ENCODE results near the gene ABR.

- TF ChIP-seq POLR2AphosphoS5 (IDR thresholded peaks at IDR 0.05) (no peak), CTCF (IDR thresholded peaks at IDR 0.05) (no peak), POLR2A (IDR thresholded peaks at IDR 0.05) (no peak), EP300 (IDR thresholded peaks at IDR 0.05) (no peak)
These were observed 200.6 kb downstream of the ABR start for GRCh38 chr17:979212-979538.

Data from suprapubic skin (tissue), 4 donors.